ENCODE measurements around the gene C19orf67.
A peak's percentile ranks its signal among the peaks of the same experiment; 100 is the strongest.

The C19orf67 gene

GRCh38 chr19:14110650-14111049 is 25.1 kb upstream of the C19orf67 start:
- no peak for DNase-seq (ENCODE audit: low read depth in 2 of 2, low spot score in 1 of 2)

- no peak for DNase-seq (ENCODE audit: low read depth in 2 of 2, low spot score in 1 of 2)
Measured at GRCh38 chr19:14107581-14108461, 22.2 kb upstream of the C19orf67 start.

- DNase-seq (ENCODE audit: low read depth in 2 of 2, low spot score in 1 of 2), result no peak
Measured at GRCh38 chr19:14106840-14107239, 21.3 kb upstream of the C19orf67 start.

GRCh38 chr19:14105680-14106079 is 20.1 kb upstream of the C19orf67 start:
- no peak for DNase-seq (ENCODE audit: low read depth in 2 of 2, low spot score in 1 of 2)

GRCh38 chr19:14103310-14103709 is 17.7 kb upstream of the C19orf67 start:
- no peak for DNase-seq (ENCODE audit: low read depth in 2 of 2, low spot score in 1 of 2)

GRCh38 chr19:14102756-14103155 is 17.2 kb upstream of the C19orf67 start:
- DNase-seq (ENCODE audit: low read depth in 2 of 2, low spot score in 1 of 2), result no peak

GRCh38 chr19:14102102-14102696 is 16.6 kb upstream of the C19orf67 start:
- no peak for DNase-seq (ENCODE audit: low read depth in 2 of 2, low spot score in 1 of 2)

GRCh38 chr19:14101003-14101545 is 15.5 kb upstream of the C19orf67 start:
- DNase-seq (ENCODE audit: low read depth in 2 of 2, low spot score in 1 of 2), result no peak

- no peak for DNase-seq (ENCODE audit: low read depth in 2 of 2, low spot score in 1 of 2)
Measured at GRCh38 chr19:14097532-14098151, 12.1 kb upstream of the C19orf67 start.

GRCh38 chr19:14096272-14096992 is 10.8 kb upstream of the C19orf67 start:
- DNase-seq (ENCODE audit: low read depth in 2 of 2, low spot score in 1 of 2), result no peak

GRCh38 chr19:14094854-14095253 is 9.3 kb upstream of the C19orf67 start:
- DNase-seq (ENCODE audit: low read depth in 2 of 2, low spot score in 1 of 2), result no peak

GRCh38 chr19:14093117-14093823 is 7.7 kb upstream of the C19orf67 start:
- DNase-seq (ENCODE audit: low read depth in 2 of 2, low spot score in 1 of 2), result no peak

- no peak for DNase-seq (ENCODE audit: low read depth in 2 of 2, low spot score in 1 of 2)
Measured at GRCh38 chr19:14091813-14092462, 6.4 kb upstream of the C19orf67 start.

GRCh38 chr19:14091081-14091812 is 5.7 kb upstream of the C19orf67 start:
- DNase-seq (ENCODE audit: low read depth in 2 of 2, low spot score in 1 of 2), result no peak

- peak; percentile 74 to 78 for DNase-seq (ENCODE audit: low read depth in 2 of 2, low spot score in 1 of 2)
Measured at GRCh38 chr19:14090509-14091080, 5.0 kb upstream of the C19orf67 start, which contains the start of gene SAMD1. TSS of gene SAMD1 (minus strand) at chr19:14090751.

- DNase-seq (ENCODE audit: low read depth in 2 of 2, low spot score in 1 of 2), result no peak
Measured at GRCh38 chr19:14089662-14090508, 4.3 kb upstream of the C19orf67 start.

GRCh38 chr19:14089412-14089661 is 3.8 kb upstream of the C19orf67 start:
- no peak for DNase-seq (ENCODE audit: low read depth in 2 of 2, low spot score in 1 of 2)

- DNase-seq (ENCODE audit: low read depth in 2 of 2, low spot score in 1 of 2), result no peak
Measured at GRCh38 chr19:14088634-14089411, 3.2 kb upstream of the C19orf67 start.
